ENCODE data around the gene SHANK2. TPM values are rescaled to one million over a fixed set of nuclear protein-coding genes. Genes with fewer than 3 reads are reported as not detected.
A peak's percentile ranks its signal among the peaks of the same experiment; 100 is the strongest.

The SHANK2 gene
- total RNA-seq, 1 donor = 2.5 TPM

DNA sequence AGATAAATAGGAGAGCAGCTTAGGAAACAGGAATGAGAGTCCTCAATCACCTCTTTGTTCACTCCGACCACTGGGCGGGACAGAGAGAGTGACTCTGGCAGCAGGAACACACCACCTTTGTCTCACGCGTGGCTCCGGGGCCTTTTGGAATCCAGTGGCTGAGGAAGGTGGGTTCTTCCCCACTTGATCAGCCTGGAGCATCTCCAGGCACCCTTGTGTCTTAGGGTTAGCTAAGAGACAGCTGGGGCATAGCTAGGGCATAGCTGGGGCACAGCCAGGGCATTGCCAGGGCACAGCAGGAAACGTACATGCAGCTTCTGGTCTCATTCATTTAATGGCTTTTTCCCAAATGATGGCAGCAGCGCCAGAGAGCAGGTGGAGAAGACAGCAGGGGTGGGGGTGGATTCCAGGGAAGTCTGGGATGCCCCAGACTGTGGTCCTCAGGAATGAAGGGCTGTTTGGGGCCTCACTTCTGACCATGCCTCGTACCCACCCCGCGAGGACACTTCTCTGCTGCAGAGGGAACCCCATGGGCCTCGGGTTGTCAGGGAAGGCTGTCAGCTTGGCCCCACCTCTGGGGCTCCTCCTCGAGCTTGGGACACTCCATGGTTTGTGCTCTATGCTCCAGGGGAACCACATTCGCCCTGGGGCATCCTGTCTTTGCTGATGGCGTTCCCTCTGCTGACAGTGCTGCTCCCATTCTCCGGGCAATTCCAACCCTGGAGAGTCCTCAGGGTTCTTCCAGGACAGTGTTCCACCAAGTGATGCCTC is 30.4 kb upstream of the SHANK2 start:
- no peak overlapping the region for H3K27ac ChIP-seq (ENCODE audit: low read depth, low read length)
- DNase-seq (ENCODE audit: insufficient read length, low spot score, missing footprints) = peak; percentile 3
- H3K4me3 ChIP-seq (ENCODE audit: insufficient read depth, low read length) = no peak overlapping the region
- H3K27me3 ChIP-seq (ENCODE audit: insufficient read depth, low read length) = peaks cover 24% of the 10 kb centered on the region
- peaks cover 3% of the 10 kb centered on the region for H4K20me1 ChIP-seq (ENCODE audit: insufficient read depth, low read length)
- H3K4me2 ChIP-seq (ENCODE audit: insufficient read depth, low read length) = no peak overlapping the region
- peaks cover 15% of the 10 kb centered on the region for H3K4me1 ChIP-seq (ENCODE audit: insufficient read depth, low read length)
- no peaks in the 10 kb centered on the region for H3K9me3 ChIP-seq (ENCODE audit: low read depth, low read length)
- H3K36me3 ChIP-seq (ENCODE audit: insufficient read depth, low read length) = no peaks in the 10 kb centered on the region
- TF ChIP-seq, protein P1, sequence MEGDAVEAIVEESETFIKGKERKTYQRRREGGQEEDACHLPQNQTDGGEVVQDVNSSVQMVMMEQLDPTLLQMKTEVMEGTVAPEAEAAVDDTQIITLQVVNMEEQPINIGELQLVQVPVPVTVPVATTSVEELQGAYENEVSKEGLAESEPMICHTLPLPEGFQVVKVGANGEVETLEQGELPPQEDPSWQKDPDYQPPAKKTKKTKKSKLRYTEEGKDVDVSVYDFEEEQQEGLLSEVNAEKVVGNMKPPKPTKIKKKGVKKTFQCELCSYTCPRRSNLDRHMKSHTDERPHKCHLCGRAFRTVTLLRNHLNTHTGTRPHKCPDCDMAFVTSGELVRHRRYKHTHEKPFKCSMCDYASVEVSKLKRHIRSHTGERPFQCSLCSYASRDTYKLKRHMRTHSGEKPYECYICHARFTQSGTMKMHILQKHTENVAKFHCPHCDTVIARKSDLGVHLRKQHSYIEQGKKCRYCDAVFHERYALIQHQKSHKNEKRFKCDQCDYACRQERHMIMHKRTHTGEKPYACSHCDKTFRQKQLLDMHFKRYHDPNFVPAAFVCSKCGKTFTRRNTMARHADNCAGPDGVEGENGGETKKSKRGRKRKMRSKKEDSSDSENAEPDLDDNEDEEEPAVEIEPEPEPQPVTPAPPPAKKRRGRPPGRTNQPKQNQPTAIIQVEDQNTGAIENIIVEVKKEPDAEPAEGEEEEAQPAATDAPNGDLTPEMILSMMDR (IDR thresholded peaks at IDR 0.05; ENCODE audit: extremely low read depth, low read depth, low read length) = no peak
- H2AFZ ChIP-seq (ENCODE audit: low read length) = no peak overlapping the region
- H3K79me2 ChIP-seq (ENCODE audit: insufficient read depth, low read length) = no peaks in the 10 kb centered on the region

DNA sequence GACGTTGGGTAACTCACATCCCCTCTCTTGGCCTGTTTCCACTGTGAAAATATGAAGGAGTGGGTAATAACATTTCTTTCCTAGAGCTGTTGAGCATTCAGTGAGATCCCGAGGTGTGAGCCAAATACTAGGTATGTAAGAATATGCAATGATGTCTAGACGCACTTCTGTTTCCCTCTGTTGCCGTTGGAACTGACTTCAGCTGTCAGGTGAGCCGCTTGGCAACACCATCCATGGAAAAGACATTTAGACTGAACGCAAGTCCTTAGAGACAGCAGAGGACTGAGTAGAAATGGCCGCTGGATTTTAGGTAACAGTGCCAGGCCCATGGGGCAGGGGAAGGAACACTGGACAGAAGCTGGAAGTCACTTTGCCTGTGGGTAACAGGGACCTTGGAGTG is 29.5 kb upstream of the SHANK2 start:
- Histone ChIP-seq H3K4me2 (ENCODE audit: insufficient read depth, low read length) (no peak overlapping the region), H3K27ac (ENCODE audit: low read depth, low read length) (no peak overlapping the region), H3K4me3 (ENCODE audit: insufficient read depth, low read length) (no peak overlapping the region), H3K4me1 (ENCODE audit: insufficient read depth, low read length) (peaks cover 7% of the 10 kb centered on the region), H2AFZ (ENCODE audit: low read length) (no peak overlapping the region), H3K36me3 (ENCODE audit: insufficient read depth, low read length) (no peaks in the 10 kb centered on the region), H3K27me3 (ENCODE audit: insufficient read depth, low read length) (peaks cover 24% of the 10 kb centered on the region), H3K79me2 (ENCODE audit: insufficient read depth, low read length) (no peaks in the 10 kb centered on the region), H4K20me1 (ENCODE audit: insufficient read depth, low read length) (no peaks in the 10 kb centered on the region), H3K9me3 (ENCODE audit: low read depth, low read length) (no peaks in the 10 kb centered on the region)
- peak; percentile 2 for DNase-seq (ENCODE audit: insufficient read length, low spot score, missing footprints)
- TF ChIP-seq, protein P1 (IDR thresholded peaks at IDR 0.05; ENCODE audit: extremely low read depth, low read depth, low read length) = no peak

DNA sequence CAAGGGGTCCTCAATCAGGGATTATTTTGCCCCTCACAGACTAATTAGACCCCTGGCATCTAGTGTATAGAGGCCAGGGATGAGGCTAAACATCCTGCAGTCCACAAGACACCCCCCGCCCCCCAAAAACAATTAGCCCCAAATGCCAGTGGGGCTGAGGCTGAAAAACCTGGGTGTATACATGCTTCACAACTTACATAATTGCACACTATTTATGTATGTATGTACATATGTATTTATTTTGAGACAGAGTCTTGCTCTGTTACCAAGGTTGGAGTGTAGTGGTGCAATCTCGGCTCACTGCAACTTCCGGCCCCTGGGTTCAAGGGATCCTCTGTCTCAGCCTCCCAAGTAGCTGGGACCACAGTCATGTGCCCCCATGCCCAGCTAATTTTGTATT is 28.8 kb upstream of the SHANK2 start:
- H3K9me3 ChIP-seq (ENCODE audit: low read depth, low read length) = no peaks in the 10 kb centered on the region
- DNase-seq (ENCODE audit: insufficient read length, low spot score, missing footprints) = peak; percentile 25
- H3K4me1 ChIP-seq (ENCODE audit: insufficient read depth, low read length) = peaks cover under 1% of the 10 kb centered on the region
- no peaks in the 10 kb centered on the region for H3K79me2 ChIP-seq (ENCODE audit: insufficient read depth, low read length)
- no peak overlapping the region for H3K4me2 ChIP-seq (ENCODE audit: insufficient read depth, low read length)
- H4K20me1 ChIP-seq (ENCODE audit: insufficient read depth, low read length) = no peaks in the 10 kb centered on the region
- TF ChIP-seq, protein P1 (IDR thresholded peaks at IDR 0.05; ENCODE audit: extremely low read depth, low read depth, low read length) = no peak
- H3K27me3 ChIP-seq (ENCODE audit: insufficient read depth, low read length) = peaks cover 26% of the 10 kb centered on the region
- no peak overlapping the region for H3K27ac ChIP-seq (ENCODE audit: low read depth, low read length)
- no peak overlapping the region for H2AFZ ChIP-seq (ENCODE audit: low read length)
- no peak overlapping the region for H3K4me3 ChIP-seq (ENCODE audit: insufficient read depth, low read length)
- no peaks in the 10 kb centered on the region for H3K36me3 ChIP-seq (ENCODE audit: insufficient read depth, low read length)

DNA sequence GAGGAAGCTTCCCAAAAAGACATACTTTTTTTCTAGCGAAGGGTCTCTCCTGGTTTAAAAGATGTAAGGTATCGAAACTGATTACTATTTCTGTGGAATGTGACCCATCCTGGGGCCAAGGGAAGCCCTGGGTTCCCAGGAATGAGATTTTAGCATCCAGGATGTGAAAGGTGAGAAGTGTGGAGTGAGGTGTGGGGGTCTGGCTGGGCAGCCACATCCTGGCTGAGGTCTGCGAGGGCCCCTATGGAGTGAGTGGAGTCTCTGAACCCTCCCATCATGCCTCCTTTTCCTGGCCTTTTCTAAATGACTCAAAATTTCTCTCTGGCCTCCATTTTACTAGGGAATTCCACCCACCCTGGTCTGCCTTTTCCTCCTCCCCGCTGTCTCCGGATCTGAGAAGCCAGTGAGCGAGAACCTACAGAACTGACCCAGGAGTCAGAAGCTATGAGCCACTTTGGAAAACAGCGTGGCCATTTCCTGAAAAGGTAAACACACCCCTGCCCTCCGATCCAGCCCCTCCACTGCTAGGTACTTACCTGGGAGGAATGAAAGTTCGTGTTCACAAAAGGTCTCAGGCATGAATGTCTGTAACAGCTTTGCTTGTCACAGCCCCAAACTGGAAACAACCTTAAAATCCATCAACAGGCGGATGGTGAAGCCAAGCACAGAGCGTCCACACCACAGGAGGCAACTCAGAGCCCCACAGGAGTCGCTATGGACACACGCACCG is 27.7 kb upstream of the SHANK2 start:
- Histone ChIP-seq H3K36me3 (ENCODE audit: insufficient read depth, low read length) (no peaks in the 10 kb centered on the region), H4K20me1 (ENCODE audit: insufficient read depth, low read length) (no peaks in the 10 kb centered on the region), H3K4me2 (ENCODE audit: insufficient read depth, low read length) (no peak overlapping the region), H2AFZ (ENCODE audit: low read length) (no peak overlapping the region), H3K27me3 (ENCODE audit: insufficient read depth, low read length) (peaks cover 26% of the 10 kb centered on the region), H3K4me1 (ENCODE audit: insufficient read depth, low read length) (no peaks in the 10 kb centered on the region), H3K79me2 (ENCODE audit: insufficient read depth, low read length) (no peaks in the 10 kb centered on the region), H3K9me3 (ENCODE audit: low read depth, low read length) (no peaks in the 10 kb centered on the region), H3K27ac (ENCODE audit: low read depth, low read length) (no peak overlapping the region), H3K4me3 (ENCODE audit: insufficient read depth, low read length) (no peak overlapping the region)
- TF ChIP-seq, protein P1 (IDR thresholded peaks at IDR 0.05; ENCODE audit: extremely low read depth, low read depth, low read length) = no peak
- DNase-seq (ENCODE audit: insufficient read length, low spot score, missing footprints) = no peak
